ENCODE measurements around the gene STXBP4.

STXBP4 gene

GRCh38 chr17:55177159-55177854 is 208.7 kb downstream of the STXBP4 start:
- H3K9me3 ChIP-seq (ENCODE audit: low read length) = peaks cover 7% of the 10 kb centered on the region
- no peaks in the 10 kb centered on the region for H3K4me1 ChIP-seq (ENCODE audit: insufficient read depth, low read length)
- no peaks in the 10 kb centered on the region for H3K27me3 ChIP-seq (ENCODE audit: insufficient read depth, low read length)
- H3K4me3 ChIP-seq (ENCODE audit: low read length) = no peak overlapping the region
- no peak overlapping the region for H2AFZ ChIP-seq (ENCODE audit: low read depth, low read length)
- H3K36me3 ChIP-seq (ENCODE audit: insufficient read depth, low read length) = no peaks in the 10 kb centered on the region

- no peak overlapping the region for H2AFZ ChIP-seq (ENCODE audit: low read depth, low read length)
- H3K4me3 ChIP-seq (ENCODE audit: low read length) = no peak overlapping the region
- no peaks in the 10 kb centered on the region for H3K36me3 ChIP-seq (ENCODE audit: insufficient read depth, low read length)
- H3K9me3 ChIP-seq (ENCODE audit: low read length) = peaks cover 7% of the 10 kb centered on the region
- H3K27me3 ChIP-seq (ENCODE audit: insufficient read depth, low read length) = no peaks in the 10 kb centered on the region
- no peaks in the 10 kb centered on the region for H3K4me1 ChIP-seq (ENCODE audit: insufficient read depth, low read length)
These were observed 209.3 kb downstream of the STXBP4 start for GRCh38 chr17:55177855-55178217.

GRCh38 chr17:55186937-55187770 is 218.6 kb downstream of the STXBP4 start:
- H3K36me3 ChIP-seq (ENCODE audit: insufficient read depth, low read length) = no peaks in the 10 kb centered on the region
- H3K4me3 ChIP-seq (ENCODE audit: low read length) = no peak overlapping the region
- H3K4me1 ChIP-seq (ENCODE audit: insufficient read depth, low read length) = no peaks in the 10 kb centered on the region
- H3K9me3 ChIP-seq (ENCODE audit: low read length) = no peaks in the 10 kb centered on the region
- H3K27me3 ChIP-seq (ENCODE audit: insufficient read depth, low read length) = no peaks in the 10 kb centered on the region
- no peak overlapping the region for H2AFZ ChIP-seq (ENCODE audit: low read depth, low read length)

GRCh38 chr17:55190748-55191147 is 222.2 kb downstream of the STXBP4 start:
- Histone ChIP-seq H2AFZ (ENCODE audit: low read depth, low read length) (no peak overlapping the region), H3K4me3 (ENCODE audit: low read length) (no peak overlapping the region), H3K27me3 (ENCODE audit: insufficient read depth, low read length) (no peaks in the 10 kb centered on the region), H3K4me1 (ENCODE audit: insufficient read depth, low read length) (no peaks in the 10 kb centered on the region), H3K9me3 (ENCODE audit: low read length) (no peaks in the 10 kb centered on the region), H3K36me3 (ENCODE audit: insufficient read depth, low read length) (no peaks in the 10 kb centered on the region)

- Histone ChIP-seq H3K27me3 (ENCODE audit: insufficient read depth, low read length) (no peaks in the 10 kb centered on the region), H3K4me3 (ENCODE audit: low read length) (no peak overlapping the region), H3K36me3 (ENCODE audit: insufficient read depth, low read length) (no peaks in the 10 kb centered on the region), H2AFZ (ENCODE audit: low read depth, low read length) (no peak overlapping the region), H3K4me1 (ENCODE audit: insufficient read depth, low read length) (peaks cover 8% of the 10 kb centered on the region), H3K9me3 (ENCODE audit: low read length) (no peaks in the 10 kb centered on the region)
These were observed 230.3 kb downstream of the STXBP4 start for GRCh38 chr17:55198690-55199370.

GRCh38 chr17:55200904-55201303 is 232.3 kb downstream of the STXBP4 start:
- no peaks in the 10 kb centered on the region for H3K9me3 ChIP-seq (ENCODE audit: low read length)
- peaks cover 8% of the 10 kb centered on the region for H3K4me1 ChIP-seq (ENCODE audit: insufficient read depth, low read length)
- H3K27me3 ChIP-seq (ENCODE audit: insufficient read depth, low read length) = no peaks in the 10 kb centered on the region
- no peak overlapping the region for H2AFZ ChIP-seq (ENCODE audit: low read depth, low read length)
- H3K4me3 ChIP-seq (ENCODE audit: low read length) = no peak overlapping the region
- no peaks in the 10 kb centered on the region for H3K36me3 ChIP-seq (ENCODE audit: insufficient read depth, low read length)

GRCh38 chr17:55201308-55201932 is 232.9 kb downstream of the STXBP4 start:
- H3K4me1 ChIP-seq (ENCODE audit: insufficient read depth, low read length) = peaks cover 8% of the 10 kb centered on the region
- H2AFZ ChIP-seq (ENCODE audit: low read depth, low read length) = no peak overlapping the region
- H3K27me3 ChIP-seq (ENCODE audit: insufficient read depth, low read length) = no peaks in the 10 kb centered on the region
- no peak overlapping the region for H3K4me3 ChIP-seq (ENCODE audit: low read length)
- H3K9me3 ChIP-seq (ENCODE audit: low read length) = no peaks in the 10 kb centered on the region
- H3K36me3 ChIP-seq (ENCODE audit: insufficient read depth, low read length) = no peaks in the 10 kb centered on the region

GRCh38 chr17:55202896-55203295 is 234.3 kb downstream of the STXBP4 start:
- Histone ChIP-seq H3K4me1 (ENCODE audit: insufficient read depth, low read length) (peaks cover 8% of the 10 kb centered on the region), H3K9me3 (ENCODE audit: low read length) (no peaks in the 10 kb centered on the region), H3K4me3 (ENCODE audit: low read length) (no peak overlapping the region), H2AFZ (ENCODE audit: low read depth, low read length) (no peak overlapping the region), H3K36me3 (ENCODE audit: insufficient read depth, low read length) (no peaks in the 10 kb centered on the region), H3K27me3 (ENCODE audit: insufficient read depth, low read length) (no peaks in the 10 kb centered on the region)

- H3K4me3 ChIP-seq (ENCODE audit: low read length) = no peak overlapping the region
- H2AFZ ChIP-seq (ENCODE audit: low read depth, low read length) = no peak overlapping the region
- no peaks in the 10 kb centered on the region for H3K36me3 ChIP-seq (ENCODE audit: insufficient read depth, low read length)
- H3K4me1 ChIP-seq (ENCODE audit: insufficient read depth, low read length) = no peaks in the 10 kb centered on the region
- H3K9me3 ChIP-seq (ENCODE audit: low read length) = no peaks in the 10 kb centered on the region
- no peaks in the 10 kb centered on the region for H3K27me3 ChIP-seq (ENCODE audit: insufficient read depth, low read length)
These were observed 239.7 kb downstream of the STXBP4 start for GRCh38 chr17:55208078-55208812.

- no peaks in the 10 kb centered on the region for H3K4me1 ChIP-seq (ENCODE audit: insufficient read depth, low read length)
- no peaks in the 10 kb centered on the region for H3K9me3 ChIP-seq (ENCODE audit: low read length)
- H3K27me3 ChIP-seq (ENCODE audit: insufficient read depth, low read length) = no peaks in the 10 kb centered on the region
- H3K4me3 ChIP-seq (ENCODE audit: low read length) = no peak overlapping the region
- no peaks in the 10 kb centered on the region for H3K36me3 ChIP-seq (ENCODE audit: insufficient read depth, low read length)
- no peak overlapping the region for H2AFZ ChIP-seq (ENCODE audit: low read depth, low read length)
These were observed 241.7 kb downstream of the STXBP4 start for GRCh38 chr17:55210292-55210691.

- Histone ChIP-seq H2AFZ (ENCODE audit: low read depth, low read length) (no peak overlapping the region), H3K9me3 (ENCODE audit: low read length) (no peaks in the 10 kb centered on the region), H3K4me1 (ENCODE audit: insufficient read depth, low read length) (no peaks in the 10 kb centered on the region), H3K27me3 (ENCODE audit: insufficient read depth, low read length) (no peaks in the 10 kb centered on the region), H3K36me3 (ENCODE audit: insufficient read depth, low read length) (no peaks in the 10 kb centered on the region), H3K4me3 (ENCODE audit: low read length) (no peak overlapping the region)
These were observed 244.3 kb downstream of the STXBP4 start for GRCh38 chr17:55212880-55213279.

GRCh38 chr17:55215711-55216110 is 247.1 kb downstream of the STXBP4 start:
- no peaks in the 10 kb centered on the region for H3K4me1 ChIP-seq (ENCODE audit: insufficient read depth, low read length)
- H3K27me3 ChIP-seq (ENCODE audit: insufficient read depth, low read length) = no peaks in the 10 kb centered on the region
- no peaks in the 10 kb centered on the region for H3K36me3 ChIP-seq (ENCODE audit: insufficient read depth, low read length)
- H3K9me3 ChIP-seq (ENCODE audit: low read length) = no peaks in the 10 kb centered on the region
- H2AFZ ChIP-seq (ENCODE audit: low read depth, low read length) = no peak overlapping the region
- H3K4me3 ChIP-seq (ENCODE audit: low read length) = no peak overlapping the region

Data from neuron (in vitro differentiated cells).